Hematopoietic multipotent progenitor cell treated with erythropoietin and hydrocortisone succinate and interleukin-3 and kit ligand, for 17 days (in vitro differentiated cells): ENCODE data around the gene SFT2D3.

Source experiments
- DNase-seq: peaks from one replicate; pipeline ENCODE4 v3.0.0-alpha.2; 2015; ENCODE audit warnings: low spot score

SFT2D3 gene

DNA sequence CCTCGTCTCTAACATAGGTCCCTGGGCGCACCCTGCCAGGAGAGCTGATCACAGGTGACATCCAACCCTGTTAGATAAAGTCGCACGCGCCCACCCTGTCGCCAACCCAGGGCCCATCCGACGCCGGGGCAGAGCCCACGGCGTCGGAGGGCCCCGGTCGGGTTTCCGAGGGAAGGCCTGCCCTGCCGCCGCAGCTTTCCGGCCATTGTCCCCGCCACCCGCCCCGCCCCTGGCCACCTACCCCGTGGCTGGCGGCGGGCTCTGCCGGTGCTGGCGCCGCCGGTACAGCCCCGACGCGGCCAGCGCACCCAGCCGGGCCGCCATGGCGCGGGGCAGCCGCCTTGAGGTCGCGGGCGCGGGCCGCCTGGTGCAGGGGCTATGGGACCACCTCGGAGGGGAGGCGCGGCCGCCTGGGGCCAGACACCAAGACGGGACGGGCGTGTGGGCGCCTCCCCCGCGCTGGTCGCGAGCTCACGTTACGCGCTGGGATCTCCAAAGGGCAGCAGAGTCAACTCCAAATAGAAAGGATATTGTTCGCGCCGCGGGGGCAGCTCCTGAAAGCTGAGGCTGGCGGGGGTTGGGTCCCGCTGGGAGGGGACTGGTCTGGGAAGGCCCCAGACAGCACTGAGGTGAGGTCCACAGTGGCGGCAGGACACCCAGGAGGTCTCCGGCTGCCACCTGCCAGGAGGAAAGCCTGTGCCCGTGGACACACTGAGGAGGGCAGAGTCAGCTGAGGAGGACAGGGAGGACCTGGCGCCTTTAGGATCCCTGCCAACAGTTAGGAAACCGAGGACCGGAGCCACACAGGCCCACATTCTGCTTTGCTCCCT lies 37.0 kb upstream of the SFT2D3 start:
- no peak for DNase-seq

DNA sequence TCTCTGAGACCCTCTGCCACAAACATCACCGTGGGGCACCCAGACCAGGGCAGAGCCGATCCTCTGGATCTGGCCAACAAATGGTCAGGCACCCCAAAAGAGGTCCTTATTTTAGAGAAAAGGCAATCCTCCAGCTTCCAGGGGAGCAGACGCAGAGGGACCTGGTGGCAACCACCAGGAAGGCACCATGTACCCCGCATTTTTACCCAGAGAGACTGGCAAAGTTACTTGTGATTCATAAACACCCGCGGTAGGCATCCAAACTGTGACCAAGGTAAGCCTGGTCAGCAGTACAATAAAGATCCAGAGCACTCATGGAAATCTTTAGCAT lies 36.4 kb upstream of the SFT2D3 start:
- no peak for DNase-seq

DNA sequence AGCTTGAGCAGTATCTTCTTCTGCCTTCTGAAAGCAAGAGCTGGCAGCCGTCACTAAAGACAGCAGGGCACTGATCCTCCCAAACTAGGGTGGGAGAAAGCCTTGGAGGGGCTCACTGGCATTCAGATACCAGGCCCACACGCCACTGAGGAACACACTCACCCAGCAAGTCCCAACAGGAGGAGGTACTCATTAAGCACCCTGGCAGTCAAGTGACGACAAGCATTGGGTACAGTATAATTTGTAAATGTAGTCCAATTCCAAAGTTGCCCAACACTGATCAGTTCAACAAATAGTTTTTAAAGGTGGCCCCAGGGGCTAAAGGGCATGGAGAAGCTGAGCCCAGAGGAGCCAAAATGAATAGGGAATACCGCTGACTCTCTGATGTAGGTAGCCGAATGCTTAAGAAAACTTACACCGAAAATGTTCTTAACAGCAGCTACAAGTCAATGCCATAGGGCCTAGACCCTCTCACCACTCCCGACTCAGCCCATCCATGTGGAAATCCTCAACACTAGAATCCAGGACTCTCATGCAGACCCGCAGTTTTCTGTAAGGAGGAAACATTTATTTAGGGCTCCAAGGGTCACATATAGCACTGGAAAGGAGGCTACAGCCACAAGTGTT lies 35.9 kb upstream of the SFT2D3 start:
- DNase-seq, result no peak

DNA sequence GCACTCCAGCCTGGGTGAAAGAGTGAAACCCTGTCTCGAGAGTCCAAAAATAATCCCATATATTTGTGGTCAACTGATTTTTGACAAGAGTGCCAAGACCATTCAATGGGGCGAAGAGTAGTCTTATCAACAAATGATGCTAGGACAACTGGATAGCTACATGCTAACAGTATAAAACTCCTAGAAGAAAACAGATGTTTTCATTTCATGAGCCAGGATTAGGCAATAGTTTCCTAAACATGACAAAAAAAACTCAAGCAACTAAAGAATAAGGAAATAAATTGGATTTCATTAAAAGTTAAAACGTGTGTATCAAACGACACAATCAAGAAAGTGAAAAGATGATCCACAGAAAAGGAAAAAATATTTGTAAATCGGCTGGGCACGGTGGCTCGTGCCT lies 32.2 kb upstream of the SFT2D3 start:
- DNase-seq, result no peak

DNA sequence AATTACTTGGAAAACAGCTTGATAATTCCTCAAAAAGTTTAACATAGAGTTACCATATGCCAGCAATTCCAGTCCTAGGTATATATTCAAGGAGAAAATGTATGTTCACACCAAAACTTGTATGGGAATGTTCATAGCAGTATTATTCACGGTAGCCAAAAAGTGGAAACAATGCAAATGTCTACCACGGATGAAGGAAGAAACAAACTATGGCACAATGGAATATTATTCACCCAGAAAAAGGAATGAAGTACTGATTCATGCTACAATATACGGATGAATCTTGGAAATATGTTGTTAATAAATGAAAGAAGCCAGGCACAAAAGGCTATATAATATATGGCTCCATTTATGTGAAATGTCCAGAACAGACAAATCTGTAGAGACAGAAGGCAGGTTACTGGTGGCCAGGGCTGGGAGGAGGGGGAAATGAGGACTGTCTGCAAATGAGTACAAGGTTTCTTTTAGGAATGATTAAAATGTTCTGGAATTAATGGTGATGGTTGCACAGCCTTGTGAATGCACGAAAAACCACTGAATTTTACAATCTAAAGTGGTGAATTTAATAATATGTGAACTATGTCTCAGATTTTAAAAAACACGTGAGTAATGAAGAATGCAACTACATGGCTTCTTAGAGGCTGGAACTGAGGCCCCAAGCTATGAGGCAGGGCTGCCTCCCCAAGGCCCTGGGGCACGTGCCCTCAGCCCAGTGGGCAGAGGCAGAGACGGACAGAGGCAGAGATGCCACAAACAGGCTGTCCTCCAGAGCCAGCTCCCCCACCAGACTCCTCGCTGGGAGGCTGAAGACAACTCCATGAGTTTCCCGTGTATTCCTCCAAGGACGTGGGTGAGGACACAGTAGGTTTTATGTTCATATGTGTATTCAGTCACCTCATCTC lies 31.0 kb upstream of the SFT2D3 start:
- no peak for DNase-seq

DNA sequence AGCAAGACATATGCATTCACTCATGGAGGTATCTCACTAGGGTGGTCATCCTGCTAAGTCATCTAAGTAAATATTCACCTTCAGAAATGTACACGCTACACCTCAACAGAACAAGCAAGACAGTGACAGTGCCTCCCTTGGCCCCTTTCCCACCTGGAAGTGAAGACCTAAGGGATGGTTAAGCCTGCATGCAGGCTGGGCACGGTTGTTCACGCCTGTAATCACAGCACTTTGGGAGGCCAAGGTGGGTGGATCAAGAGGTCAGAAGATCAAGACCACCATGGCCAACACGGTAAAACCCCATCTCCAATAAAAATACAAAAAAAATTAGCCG lies 30.4 kb upstream of the SFT2D3 start:
- DNase-seq, result no peak

DNA sequence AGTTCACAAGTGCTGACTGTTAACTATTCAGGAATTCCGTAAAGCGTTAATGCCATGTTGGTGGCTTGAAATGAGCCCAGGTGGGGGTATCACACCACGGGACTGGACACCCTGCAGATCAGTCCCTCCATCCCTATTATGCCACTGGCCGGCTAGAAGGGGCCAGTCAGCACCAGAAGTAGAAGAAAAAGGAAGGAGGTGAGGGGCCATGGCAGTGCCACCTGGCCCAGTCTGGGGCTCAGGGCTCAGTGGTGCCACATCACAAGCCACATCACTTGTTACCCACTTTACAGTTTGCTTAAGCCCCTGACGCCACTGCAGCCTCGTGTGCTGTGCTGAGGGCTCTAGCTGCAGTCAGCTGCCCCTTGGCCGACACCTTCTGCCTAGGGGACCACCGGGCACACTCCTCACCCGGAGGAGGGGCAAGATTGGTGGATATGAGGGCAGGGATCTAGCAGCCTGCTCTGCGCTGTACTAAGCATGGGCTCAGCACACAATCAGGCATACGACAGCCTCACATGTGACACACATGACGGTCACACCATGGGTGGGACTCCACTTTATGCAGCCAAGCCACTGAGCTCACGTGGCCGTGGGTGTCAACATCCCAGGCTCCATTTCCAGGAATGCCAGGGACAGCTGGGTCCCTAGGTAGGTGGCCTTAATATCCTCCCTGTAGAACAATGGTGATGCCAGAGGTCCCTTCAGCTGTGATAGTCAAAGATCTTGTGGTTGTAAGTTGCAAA lies 29.6 kb upstream of the SFT2D3 start:
- DNase-seq, result no peak

DNA sequence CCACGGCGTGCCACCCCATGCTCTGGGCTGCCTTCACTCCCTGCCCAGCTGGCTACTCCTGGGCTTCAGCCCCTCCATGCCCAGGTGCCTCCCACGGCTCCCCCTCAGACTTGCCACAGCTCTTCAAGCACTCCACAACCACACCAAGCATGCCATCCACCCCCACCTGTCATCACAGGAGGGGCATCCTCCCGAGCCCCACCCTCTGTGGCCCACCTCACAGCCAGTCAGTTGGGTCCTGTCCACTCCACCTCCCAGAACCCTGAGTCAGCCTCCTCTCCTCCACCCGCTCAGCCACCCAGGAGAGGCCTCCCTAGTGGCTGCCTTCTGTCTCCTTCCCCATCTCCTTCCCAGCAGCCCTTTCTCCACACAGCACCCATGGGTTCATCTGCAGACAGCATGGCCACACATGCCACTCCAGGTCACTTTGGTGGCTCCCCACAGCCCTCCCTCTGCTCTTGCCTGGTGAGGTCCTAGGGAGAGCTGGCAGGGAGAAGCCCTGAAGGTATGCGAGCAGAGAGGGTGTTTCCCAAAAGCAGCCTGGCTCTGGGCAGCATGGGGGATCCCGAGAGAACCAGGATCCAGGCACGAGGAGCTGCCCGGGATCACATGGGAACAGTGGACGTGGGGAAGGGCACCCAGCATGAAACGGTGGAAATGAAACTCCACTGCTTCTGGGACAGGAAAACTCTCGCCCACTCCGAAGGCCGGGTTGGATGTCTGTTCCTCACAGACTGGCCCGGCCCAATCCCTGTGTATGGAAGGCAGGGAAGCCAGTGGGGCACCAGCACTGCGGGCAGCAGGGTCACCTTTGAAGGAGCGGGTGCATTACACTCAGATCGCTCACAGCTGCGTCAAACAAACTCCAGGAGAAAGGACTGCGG lies 28.7 kb upstream of the SFT2D3 start:
- DNase-seq, result no peak

DNA sequence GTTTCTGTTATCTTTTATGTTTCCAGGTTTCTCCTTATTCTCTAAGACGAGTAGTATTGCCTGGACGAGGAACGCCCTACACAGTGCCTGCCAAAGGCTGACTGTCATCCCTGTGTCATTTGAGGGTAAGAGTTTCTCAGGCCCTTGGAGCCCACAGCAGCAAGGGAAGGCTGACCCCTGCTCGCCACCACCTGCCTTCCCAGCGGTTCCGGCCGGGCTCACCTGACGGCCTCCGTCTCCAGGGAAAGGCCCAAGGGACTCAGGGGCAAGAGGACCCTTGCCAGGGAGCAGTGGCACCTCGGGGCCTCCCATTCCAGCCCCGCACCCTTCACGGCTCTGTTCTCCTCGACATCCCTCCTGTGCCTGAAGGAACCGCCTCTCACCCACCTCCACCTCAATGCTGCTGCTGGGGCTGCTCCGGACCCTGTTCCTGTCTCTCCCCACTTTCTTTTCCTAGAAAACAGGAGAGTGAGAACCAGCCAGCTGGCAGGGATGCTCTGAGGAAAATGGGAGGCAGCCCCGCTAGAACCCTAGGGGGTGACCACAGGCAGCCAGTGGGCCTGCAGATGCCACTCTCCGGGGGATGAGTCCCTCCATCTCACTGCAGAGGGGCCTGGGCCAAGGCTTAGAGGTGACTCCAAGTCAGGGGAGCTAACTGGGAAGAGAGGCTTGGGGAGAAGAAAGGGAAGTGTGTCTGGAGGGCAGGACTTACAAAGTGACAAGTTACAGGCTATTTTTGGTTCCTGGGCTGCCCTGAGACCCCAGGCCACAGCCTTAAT lies 27.8 kb upstream of the SFT2D3 start:
- DNase-seq, result no peak

DNA sequence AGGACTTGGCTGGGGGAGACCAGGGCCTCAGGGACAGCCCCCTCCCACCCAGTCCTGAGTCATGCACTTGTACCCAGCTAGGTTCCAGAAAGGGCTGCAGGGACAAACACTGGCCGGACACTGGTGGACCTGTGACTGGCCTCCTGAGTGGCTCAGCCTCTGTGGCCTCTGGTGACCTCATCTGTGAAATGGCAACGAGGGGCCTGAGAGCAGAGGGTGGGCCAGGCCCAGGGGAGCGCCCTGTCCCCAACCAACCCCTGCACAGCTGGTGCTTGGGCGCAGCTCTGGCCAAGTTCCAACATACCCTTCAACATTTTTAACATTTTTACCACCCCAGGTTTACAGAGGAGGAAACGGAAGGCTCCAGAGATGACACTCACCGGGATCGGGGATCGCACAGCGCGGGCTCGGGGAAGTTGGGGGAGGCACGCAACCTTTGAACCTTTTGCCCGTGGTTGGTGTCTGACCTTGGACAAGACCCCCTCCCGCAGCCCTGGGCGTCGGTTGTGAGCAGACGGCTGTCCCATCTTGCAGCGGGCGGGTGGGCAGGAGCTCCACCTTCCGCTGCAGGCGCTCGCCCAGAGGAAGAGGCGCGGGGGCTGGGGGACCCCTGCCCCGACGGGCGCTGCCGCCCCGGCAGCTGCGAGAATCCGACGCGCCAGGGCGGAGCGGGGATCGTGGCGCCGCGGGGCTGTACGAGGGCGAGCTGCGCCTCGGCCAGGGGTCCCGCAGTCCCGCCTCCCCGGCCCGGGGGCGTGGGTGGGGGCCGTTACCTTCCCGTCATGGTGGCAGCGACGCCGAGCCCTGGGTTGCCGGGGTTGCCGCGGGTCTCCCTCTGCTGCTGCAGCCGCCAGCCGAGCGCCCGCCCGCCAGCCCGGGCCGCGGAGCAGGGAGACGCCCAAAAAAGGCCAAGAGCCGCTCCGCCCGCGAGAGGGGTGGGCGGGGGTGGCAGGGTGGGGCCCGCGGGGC lies 26.8 kb upstream of the SFT2D3 start:
- DNase-seq, result no peak

DNA sequence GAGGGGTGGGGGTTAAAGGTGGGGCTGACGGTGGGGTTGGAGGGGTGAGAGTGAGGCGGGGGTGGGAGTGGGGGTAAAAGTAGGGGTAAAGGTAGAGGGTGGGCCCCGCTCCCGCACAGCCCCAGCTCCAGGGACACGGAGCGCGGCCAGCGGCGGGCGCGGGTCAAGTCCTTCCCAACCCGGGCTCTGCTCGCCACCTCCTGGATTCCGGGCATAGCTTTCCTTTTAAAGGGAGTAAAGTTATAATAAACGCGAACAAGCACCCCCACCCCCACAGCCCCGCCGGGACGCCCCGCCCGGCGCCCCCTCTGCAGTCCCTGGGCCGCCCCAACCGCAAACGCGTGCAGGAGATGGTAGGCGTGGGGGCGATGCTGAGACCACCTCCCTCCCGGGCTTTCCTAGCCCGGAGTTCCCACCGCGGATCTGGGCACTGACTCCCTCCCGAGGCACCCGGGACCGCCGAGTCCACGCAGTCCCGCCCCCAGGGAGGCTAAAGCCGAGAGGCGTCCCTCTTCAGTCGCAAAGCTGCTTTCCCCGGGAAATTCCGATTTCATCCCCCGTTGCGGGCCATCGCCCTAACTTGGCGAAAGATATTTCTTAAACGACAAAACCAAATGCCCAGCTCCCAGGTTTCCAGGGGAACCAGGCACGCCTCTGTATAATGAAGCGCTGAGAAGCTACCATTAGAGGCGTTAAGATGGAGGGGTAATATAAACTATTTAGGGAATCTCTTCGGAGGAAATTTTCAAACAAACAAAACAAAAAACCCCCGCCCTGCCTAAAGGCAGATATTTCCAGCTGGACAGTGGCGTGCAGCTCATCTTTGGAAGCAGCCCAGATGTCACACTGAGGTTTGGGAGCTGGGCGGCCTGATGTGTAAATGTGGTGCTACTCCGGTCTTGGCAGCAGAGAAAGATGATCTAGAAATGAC lies 25.7 kb upstream of the SFT2D3 start, which contains the start of gene LIMS2:
TSS of gene LIMS2 (minus strand) at position 200 of the 931 bp plus-strand sequence. CDS start 506 bp downstream, outside the sequence.
- no peak for DNase-seq

DNA sequence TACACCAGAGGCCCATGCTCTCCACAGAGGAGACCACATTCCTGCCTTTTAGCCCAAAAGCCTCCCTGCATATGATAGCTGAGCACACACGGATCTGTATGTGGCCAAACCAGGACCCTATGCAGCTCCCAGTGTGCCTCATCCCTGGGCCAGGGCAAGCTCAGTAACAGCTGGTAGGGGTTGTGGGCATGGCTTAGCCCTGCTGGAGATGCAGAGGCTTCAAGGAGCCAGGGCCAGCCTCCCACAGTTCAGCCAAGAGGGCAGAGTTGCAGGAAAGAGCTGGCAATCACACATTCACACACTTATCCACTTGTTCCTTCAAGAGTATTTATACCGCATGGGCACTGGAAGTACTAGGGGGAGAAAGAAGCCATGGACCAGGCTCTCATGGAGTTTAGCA lies 24.4 kb upstream of the SFT2D3 start:
- no peak for DNase-seq

DNA sequence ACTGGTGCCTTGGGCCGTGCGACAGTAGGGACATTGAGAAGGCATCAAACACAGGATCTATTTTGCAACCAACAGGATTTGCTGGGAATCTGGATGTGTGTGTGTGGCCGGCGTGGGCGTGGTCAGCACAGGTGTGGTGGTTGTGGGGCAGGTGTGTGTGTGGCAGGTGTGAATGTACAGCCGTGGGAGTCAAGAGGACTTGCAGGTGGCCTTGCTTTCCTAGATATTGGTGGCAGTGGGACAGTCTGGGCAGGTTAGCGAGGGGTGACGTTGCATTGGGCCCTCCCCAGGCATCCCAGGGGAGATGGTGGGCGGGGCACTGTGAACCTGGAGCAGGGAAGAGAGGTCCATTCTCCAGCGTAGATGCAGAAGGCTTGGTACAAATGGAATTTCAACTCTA lies 22.8 kb upstream of the SFT2D3 start:
- DNase-seq, result no peak

DNA sequence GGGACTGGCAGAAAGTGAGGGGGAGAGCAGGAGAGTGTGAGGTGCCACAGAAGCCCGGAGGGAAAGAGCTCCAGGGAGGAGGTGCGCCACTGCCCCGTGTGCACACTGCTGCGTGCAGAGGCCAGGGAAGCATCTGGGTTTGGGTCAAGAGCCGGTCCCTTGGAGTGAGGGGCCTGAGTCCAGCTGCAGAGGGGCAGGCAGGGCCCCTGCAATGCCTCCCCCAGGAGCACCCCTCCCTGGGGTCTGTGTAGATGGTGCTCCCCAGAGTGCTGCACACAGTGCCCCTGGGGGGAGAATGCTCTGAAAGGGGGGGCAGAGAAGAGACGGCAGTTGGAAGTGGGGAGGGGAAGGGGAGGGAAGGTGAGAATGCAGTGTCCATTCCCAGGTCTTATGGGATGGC lies 22.3 kb upstream of the SFT2D3 start:
- DNase-seq, result no peak

DNA sequence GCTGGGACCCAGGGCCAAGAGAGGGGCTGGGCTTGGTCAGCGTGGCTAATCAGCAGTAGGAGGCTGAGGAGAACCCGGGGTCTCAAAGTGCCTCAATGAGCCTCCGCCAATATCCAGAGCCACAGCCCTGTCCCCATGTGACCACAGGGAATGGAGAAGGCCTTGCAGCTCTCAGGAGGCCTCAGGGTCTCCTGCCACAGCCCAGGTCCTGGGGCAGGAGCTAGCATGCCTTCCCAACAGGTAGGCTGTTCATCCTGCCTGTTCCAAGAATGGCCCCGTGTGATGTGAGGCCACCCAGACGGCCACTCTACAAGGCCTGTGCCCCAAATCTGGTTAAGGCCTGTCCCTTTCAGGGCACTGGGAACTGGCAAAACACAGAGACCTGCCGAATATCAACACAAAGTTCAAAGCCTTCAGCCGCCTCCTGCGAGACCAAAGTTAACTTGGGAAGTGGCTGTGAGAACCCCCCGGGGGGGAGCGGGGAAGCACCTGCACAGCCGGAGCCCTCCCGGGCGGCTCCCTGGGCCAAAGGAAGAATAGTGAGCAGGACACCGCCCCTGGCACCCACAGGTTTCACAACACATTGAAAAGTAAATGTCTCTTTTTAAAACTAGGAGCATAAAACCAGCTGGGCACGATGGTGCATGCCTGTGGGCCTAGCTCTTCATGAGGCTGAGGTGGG lies 21.5 kb upstream of the SFT2D3 start:
- DNase-seq, result no peak

DNA sequence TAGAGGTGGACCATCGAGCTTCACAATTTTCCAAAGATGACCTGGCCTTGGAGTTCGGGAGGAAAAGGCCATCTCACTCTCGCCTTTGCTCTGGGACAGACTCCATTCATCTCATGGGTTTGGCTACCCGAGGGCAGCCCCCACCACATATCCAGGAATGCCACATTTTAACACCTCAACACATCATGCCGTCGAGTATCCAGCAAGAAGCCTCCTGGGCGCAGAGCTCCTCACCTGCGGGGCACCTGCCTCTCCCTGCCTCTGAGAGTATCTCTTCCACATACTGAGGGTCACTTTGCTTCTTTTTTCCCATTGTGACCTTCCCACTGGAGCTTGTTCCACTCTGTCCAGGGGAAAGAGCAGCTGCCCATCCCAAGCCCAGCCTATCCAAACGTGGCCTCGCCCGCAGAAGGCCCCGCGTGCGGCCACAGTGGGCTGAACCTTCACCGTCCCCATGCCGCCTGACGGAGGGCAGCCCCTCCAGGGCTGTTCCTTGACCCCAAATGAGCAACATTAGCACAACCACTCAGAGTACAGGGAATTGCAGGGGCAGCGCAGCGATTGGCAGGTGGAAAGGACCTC lies 20.5 kb upstream of the SFT2D3 start:
- no peak for DNase-seq

DNA sequence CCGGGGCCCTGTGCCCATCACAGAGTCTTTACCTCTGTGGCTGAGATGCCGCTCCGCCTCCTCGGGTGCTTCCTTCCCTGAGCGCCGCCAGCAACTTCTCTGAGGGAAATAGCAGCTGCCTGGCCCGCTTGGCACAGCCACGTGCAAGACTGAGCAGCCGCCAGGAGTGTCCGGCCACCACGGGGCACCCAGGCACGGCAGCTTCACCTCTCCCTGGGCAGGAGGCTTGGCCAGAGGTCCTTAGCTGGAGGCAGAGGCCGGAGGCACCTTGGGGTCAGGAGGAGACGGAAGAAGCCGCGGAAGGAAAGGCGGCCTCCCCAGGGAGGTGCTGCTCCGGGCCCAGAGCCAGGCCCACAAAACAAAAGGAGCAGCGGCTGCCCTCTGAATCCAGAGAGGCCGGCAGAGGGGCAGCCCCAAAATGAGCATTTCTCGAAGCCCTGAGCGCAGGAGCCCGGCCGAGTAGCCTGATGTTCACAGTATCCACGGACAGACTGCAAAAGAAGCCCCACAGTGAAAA lies 20.0 kb upstream of the SFT2D3 start:
- DNase-seq, result no peak
